Measurements from ENCODE around the gene SYTL3. TPM values are rescaled to one million over a fixed set of nuclear protein-coding genes. Genes with fewer than 3 reads are reported as not detected.

The SYTL3 gene
- total and polyA plus RNA-seq, 9 of the 15 experiments (the other 6 are each of a cell fraction or from before 2014, with no cell fraction given), result 0.04 to 0.46 (median 0.17) TPM; not detected in 1

- no peak for TF ChIP-seq UBTF (IDR thresholded peaks at IDR 0.05; ENCODE audit: borderline replicate concordance in 1 of 2, low read depth in 2 of 2, low read length in 2 of 2)
- TF ChIP-seq HLTF (IDR thresholded peaks at IDR 0.05), result no peak
- no peak for TF ChIP-seq ZNF174 (CRISPR knock-in tag; IDR thresholded peaks at IDR 0.05)
- no peak for TF ChIP-seq CTBP1 (IDR thresholded peaks at IDR 0.05; ENCODE audit: borderline replicate concordance)
- no peak for TF ChIP-seq RBBP5 (IDR thresholded peaks at IDR 0.05; ENCODE audit: borderline replicate concordance, insufficient read depth, low read length, poor library complexity, severe bottlenecking)
- no peak for TF ChIP-seq PTTG1 (tag; IDR thresholded peaks at IDR 0.05; ENCODE audit: low read depth)
- 0 out of 2 replicates have a peak, but pooled peaks have one; percentile 26 for TF ChIP-seq POLR2AphosphoS5 (IDR thresholded peaks at IDR 0.05; ENCODE audit: control insufficient read depth, insufficient read depth, low read depth, low read length)
- TF ChIP-seq ZNF699 (CRISPR knock-in tag; IDR thresholded peaks at IDR 0.05; ENCODE audit: insufficient replicate concordance), result no peak
- TF ChIP-seq ZNF232 (CRISPR knock-in tag; IDR thresholded peaks at IDR 0.05), result no peak
- TF ChIP-seq SP1 (CRISPR knock-in tag; IDR thresholded peaks at IDR 0.05), result no peak
These were observed 163.2 kb downstream of the SYTL3 start (continued) for GRCh38 chr6:158813032-158813431.

Small RNA genes lying within 50 kb of the gene (microRNA-seq; reads per million reads assigned to microRNA genes)
- gene MIR3918 (ENCODE audit: borderline microRNAs expressed), result not detected
- not detected for gene MIR7161 (ENCODE audit: borderline microRNAs expressed)

Small RNA genes lying within 50 kb of the gene (small RNA-seq; reads per million reads assigned to genes)
- gene MIR3918 (not detected), gene MIR7161 (not detected)

Other genes starting within 250 kb of the SYTL3 start
- 10.9 and 14.8 TPM in 2 replicates for gene TMEM181, start 90.0 kb upstream of the SYTL3 start, total RNA-seq (2014; rRNA removed)
- 26.0 and 27.2 TPM in 2 replicates for gene TMEM181, start 90.0 kb upstream of the SYTL3 start, total RNA-seq (2014; rRNA removed; fragmentation: Illumina TruSeq; extraction: Trizol)
- gene TMEM181, start 90.0 kb upstream of the SYTL3 start, total RNA-seq (2015; rRNA removed; fragmentation: Illumina TruSeq; extraction: Trizol), result 23.0 and 24.3 TPM in 2 replicates
- 17.3 and 19.2 TPM in 2 replicates for gene TMEM181, start 90.0 kb upstream of the SYTL3 start, total RNA-seq (2021)
- gene TMEM181, start 90.0 kb upstream of the SYTL3 start, polyA plus RNA-seq (2011; rRNA removed), result 23.6 and 26.0 TPM in 2 replicates
- 19.0 and 22.6 TPM in 2 replicates for gene TMEM181, start 90.0 kb upstream of the SYTL3 start, polyA plus RNA-seq (2014; fragmentation: Illumina TruSeq; extraction: Trizol)
- gene TMEM181, start 90.0 kb upstream of the SYTL3 start, polyA plus RNA-seq (2014; fragmentation: Nextera tagmentation; extraction: Ambion mirVana), result 1 to 10 TPM; 5.6 to 7.6 TPM
- gene TMEM181, start 90.0 kb upstream of the SYTL3 start, polyA plus RNA-seq (2014; rRNA removed), result 19.9 and 22.0 TPM in 2 replicates
- gene DYNLT1, start 5.3 kb upstream of the SYTL3 start, total RNA-seq (2014; rRNA removed), result 42.2 and 50.0 TPM in 2 replicates
- 70.3 and 75.7 TPM in 2 replicates for gene DYNLT1, start 5.3 kb upstream of the SYTL3 start, total RNA-seq (2014; rRNA removed; fragmentation: Illumina TruSeq; extraction: Trizol)
- gene DYNLT1, start 5.3 kb upstream of the SYTL3 start, total RNA-seq (2015; rRNA removed; fragmentation: Illumina TruSeq; extraction: Trizol), result 52.8 and 57.3 TPM in 2 replicates
- gene DYNLT1, start 5.3 kb upstream of the SYTL3 start, total RNA-seq (2021), result 98.5 and 103 TPM in 2 replicates
- gene DYNLT1, start 5.3 kb upstream of the SYTL3 start, polyA plus RNA-seq (2011; rRNA removed), result 324 and 368 TPM in 2 replicates
- gene DYNLT1, start 5.3 kb upstream of the SYTL3 start, polyA plus RNA-seq (2014; fragmentation: Illumina TruSeq; extraction: Trizol), result 130 TPM in 2 replicates
- gene DYNLT1, start 5.3 kb upstream of the SYTL3 start, polyA plus RNA-seq (2014; fragmentation: Nextera tagmentation; extraction: Ambion mirVana), result 100 to 1,000 TPM; 489 to 583 TPM
- 127 and 142 TPM in 2 replicates for gene DYNLT1, start 5.3 kb upstream of the SYTL3 start, polyA plus RNA-seq (2014; rRNA removed)
- 161 and 162 TPM in 2 replicates for gene EZR, start 169.3 kb downstream of the SYTL3 start, total RNA-seq (2014; rRNA removed)
- gene EZR, start 169.3 kb downstream of the SYTL3 start, total RNA-seq (2014; rRNA removed; fragmentation: Illumina TruSeq; extraction: Trizol), result 71.5 and 72.7 TPM in 2 replicates
- 110 and 117 TPM in 2 replicates for gene EZR, start 169.3 kb downstream of the SYTL3 start, total RNA-seq (2015; rRNA removed; fragmentation: Illumina TruSeq; extraction: Trizol)
- gene EZR, start 169.3 kb downstream of the SYTL3 start, total RNA-seq (2021), result 125 and 143 TPM in 2 replicates
- gene EZR, start 169.3 kb downstream of the SYTL3 start, polyA plus RNA-seq (2011; rRNA removed), result 104 and 135 TPM in 2 replicates
- gene EZR, start 169.3 kb downstream of the SYTL3 start, polyA plus RNA-seq (2014; fragmentation: Illumina TruSeq; extraction: Trizol), result 93.0 and 101 TPM in 2 replicates
- gene EZR, start 169.3 kb downstream of the SYTL3 start, polyA plus RNA-seq (2014; fragmentation: Nextera tagmentation; extraction: Ambion mirVana), result 10 to 100 TPM; 36.5 to 63.6 TPM
- 91.5 and 114 TPM in 2 replicates for gene EZR, start 169.3 kb downstream of the SYTL3 start, polyA plus RNA-seq (2014; rRNA removed)

Data from K562 (cell line).